MM.1S (cell line): ENCODE measurements around the gene CNOT4.

Experiments
- DNase-seq: peaks from one replicate; pipeline ENCODE4 v3.0.0-alpha.2; 2015
- H2AFZ ChIP-seq: fragments of 300-600 bp; sonication (generic); 2 replicates; pipeline ENCODE4 v1.6.0; 2016; ENCODE audit warnings: antibody characterized with exemption, low read length
- H3F3A ChIP-seq: fragments of 300-600 bp; sonication (generic); 2 replicates; pipeline ENCODE4 v1.6.1; 2016; ENCODE audit warnings: mild to moderate bottlenecking, antibody characterized with exemption, low read length, moderate library complexity, mixed read lengths; ENCODE audit not compliant: insufficient read depth
- H3K27ac ChIP-seq: fragments of 300-600 bp; sonication (generic); 2 replicates; pipeline ENCODE4 v1.5.1; 2016; ENCODE audit warnings: mild to moderate bottlenecking, low read length
- H3K27me3 ChIP-seq: fragments of 300-600 bp; sonication (generic); replicated peaks from 2 replicates; pipeline ENCODE4 v1.6.0; 2016; ENCODE audit warnings: low read length; ENCODE audit not compliant: insufficient read depth
- H3K36me3 ChIP-seq: fragments of 300-600 bp; sonication (generic); replicated peaks from 2 replicates; pipeline ENCODE4 v1.6.1; 2016; ENCODE audit warnings: mild to moderate bottlenecking, low read length, mixed read lengths; ENCODE audit not compliant: insufficient read depth
- H3K4me1 ChIP-seq: fragments of 300-600 bp; sonication (generic); 2 replicates; pipeline ENCODE4 v1.6.1; 2016; ENCODE audit warnings: low read length, mixed read lengths
- H3K4me2 ChIP-seq: fragments of 300-600 bp; sonication (generic); 2 replicates; pipeline ENCODE4 v1.6.0; 2016; ENCODE audit warnings: low read depth, low read length
- H3K4me3 ChIP-seq: fragments of 300-600 bp; sonication (generic); 2 replicates; pipeline ENCODE4 v1.5.1; 2016; ENCODE audit warnings: low read length, mixed read lengths
- H3K79me2 ChIP-seq: fragments of 300-600 bp; sonication (generic); 2 replicates; pipeline ENCODE4 v1.6.1; 2016; ENCODE audit warnings: mixed run types, low read length, mixed read lengths
- H3K9ac ChIP-seq: fragments of 300-600 bp; sonication (generic); 2 replicates; pipeline ENCODE4 v1.6.1; 2016; ENCODE audit warnings: low read length, mixed read lengths
- H3K9me2 ChIP-seq: fragments of 300-600 bp; sonication (generic); replicated peaks from 2 replicates; pipeline ENCODE4 v1.6.1; 2016; ENCODE audit warnings: mild to moderate bottlenecking, low read length, mixed read lengths; ENCODE audit not compliant: insufficient read depth
- H3K9me3 ChIP-seq: fragments of 300-600 bp; sonication (generic); replicated peaks from 2 replicates; pipeline ENCODE4 v1.6.1; 2016; ENCODE audit warnings: mild to moderate bottlenecking, low read length, mixed read lengths; ENCODE audit not compliant: insufficient read depth
- H4K20me1 ChIP-seq: fragments of 300-600 bp; sonication (generic); 2 replicates; pipeline ENCODE4 v1.6.1; 2016; ENCODE audit warnings: mild to moderate bottlenecking, low read length, moderate library complexity, mixed read lengths; ENCODE audit not compliant: insufficient read depth
- CTCF ChIP-seq: fragments of 300-600 bp; sonication (generic); IDR thresholded peaks from 2 replicates; pipeline ENCODE4 v1.5.1; 2016; ENCODE audit warnings: antibody characterized with exemption, low read length, mixed read lengths
- EZH2 ChIP-seq: fragments of 300-600 bp; sonication (generic); optimal IDR thresholded peaks from 2 replicates; pipeline ENCODE3; 2017; ENCODE audit warnings: low read depth, mild to moderate bottlenecking, antibody characterized with exemption, low read length, mixed read lengths
- EZH2phosphoT487 ChIP-seq: fragments of 300-600 bp; sonication (generic); IDR thresholded peaks from 2 replicates; pipeline ENCODE4 v1.6.1; 2018; ENCODE audit warnings: antibody characterized with exemption, low read length

Gene CNOT4

GRCh38 chr7:135425036-135425435, 84.9 kb downstream of the CNOT4 start:
- Histone ChIP-seq H3K27me3 (no peaks in the 10 kb centered on the region), H3K27ac (no peak overlapping the region), H3K9me3 (no peaks in the 10 kb centered on the region), H3K4me1 (peaks cover 4% of the 10 kb centered on the region; the same call in 1 of the 2 replicates), H3F3A (no peaks in the 10 kb centered on the region), H4K20me1 (peaks cover 9% of the 10 kb centered on the region; the same call in 1 of the 2 replicates), H3K36me3 (no peaks in the 10 kb centered on the region), H3K4me2 (no peak overlapping the region), H3K79me2 (peaks cover 63% of the 10 kb centered on the region), H3K4me3 (no peak overlapping the region), H2AFZ (no peak overlapping the region), H3K9me2 (no peaks in the 10 kb centered on the region), H3K9ac (no peak overlapping the region)
- no peak for DNase-seq
- TF ChIP-seq EZH2: no peak
- no peak for TF ChIP-seq CTCF
- no peak for TF ChIP-seq EZH2phosphoT487

DNA sequence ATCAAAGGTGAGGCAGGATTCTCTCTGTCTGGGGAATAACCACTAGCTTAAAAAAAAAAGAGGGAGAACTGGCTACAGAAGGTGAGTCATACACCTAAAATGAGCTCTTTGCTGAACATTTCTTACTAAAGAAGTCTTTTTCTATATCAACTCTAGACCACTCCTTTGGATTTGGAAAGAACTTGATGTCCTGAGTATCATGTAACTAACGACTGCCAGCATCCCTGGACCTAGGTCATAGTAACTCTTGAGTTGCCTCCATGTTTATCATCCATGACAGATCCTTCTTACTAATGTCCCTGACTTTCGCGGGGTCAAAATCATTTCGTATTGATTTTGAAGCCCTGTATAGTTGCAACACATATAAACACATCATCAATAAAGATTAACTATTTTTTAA, 89.1 kb downstream of the CNOT4 start:
- Histone ChIP-seq H3K9me3 (no peaks in the 10 kb centered on the region), H4K20me1 (0 out of 2 replicates have a peak, but pooled peaks cover 2% of the 10 kb centered on the region), H3K4me2 (no peak overlapping the region), H3K27me3 (no peaks in the 10 kb centered on the region), H3K9me2 (no peaks in the 10 kb centered on the region), H3F3A (no peaks in the 10 kb centered on the region), H3K9ac (no peak overlapping the region), H3K36me3 (0 out of 2 replicates have a peak, but pooled peaks cover 3% of the 10 kb centered on the region), H3K4me3 (no peak overlapping the region), H3K4me1 (no peaks in the 10 kb centered on the region), H3K27ac (no peak overlapping the region), H2AFZ (no peak overlapping the region), H3K79me2 (peaks cover 33% of the 10 kb centered on the region)
- no peak for TF ChIP-seq EZH2
- TF ChIP-seq CTCF: no peak
- TF ChIP-seq EZH2phosphoT487: no peak
- DNase-seq: no peak

- Histone ChIP-seq H3K79me2 (0 out of 2 replicates have a peak, but pooled peaks cover 5% of the 10 kb centered on the region), H3K9me2 (no peaks in the 10 kb centered on the region), H2AFZ (no peak overlapping the region), H3K27me3 (no peaks in the 10 kb centered on the region), H3K36me3 (0 out of 2 replicates have a peak, but pooled peaks cover 3% of the 10 kb centered on the region), H3F3A (no peaks in the 10 kb centered on the region), H3K4me3 (no peak overlapping the region), H3K27ac (no peak overlapping the region), H3K4me2 (no peak overlapping the region), H3K4me1 (no peaks in the 10 kb centered on the region), H3K9me3 (no peaks in the 10 kb centered on the region), H4K20me1 (no peaks in the 10 kb centered on the region), H3K9ac (no peak overlapping the region)
- DNase-seq: no peak
- TF ChIP-seq CTCF (no peak), EZH2phosphoT487 (no peak), EZH2 (no peak)
Observed at GRCh38 chr7:135416431-135416830, 93.5 kb downstream of the CNOT4 start.
